HG03159 (cell line): ENCODE measurements around the gene OTUD7B.
A peak's percentile ranks its signal among the peaks of the same experiment; 100 is the strongest.

ENCODE experiments used
- ATAC-seq: cut with Tn5 transposase; IDR thresholded peaks from one replicate; pipeline ENCODE4 v1.9.1; 2021; ENCODE audit warnings: mild to moderate bottlenecking, moderate library complexity; ENCODE audit not compliant: unreplicated experiment

The OTUD7B gene

DNA sequence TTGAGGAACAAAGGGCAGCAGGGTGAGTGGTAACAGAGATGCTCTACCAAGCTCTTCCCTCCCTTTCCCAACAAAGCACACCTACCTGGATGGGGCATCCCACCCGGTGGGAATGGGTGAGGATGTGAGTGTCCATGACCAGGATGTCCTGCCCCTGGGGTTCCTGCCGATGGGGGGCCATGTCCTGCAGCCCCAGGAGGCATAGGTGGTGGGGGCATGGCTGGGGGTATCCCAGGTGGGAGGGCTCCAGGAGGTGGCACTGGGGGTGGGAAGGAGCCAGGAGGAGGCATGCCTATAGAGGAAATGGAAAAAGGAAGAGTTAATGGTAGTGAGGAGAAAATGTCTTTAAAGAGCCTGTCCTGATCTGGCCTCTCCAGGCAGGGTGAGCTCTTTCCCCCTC is 84.8 kb downstream of the OTUD7B start:
- ATAC-seq = no peak

DNA sequence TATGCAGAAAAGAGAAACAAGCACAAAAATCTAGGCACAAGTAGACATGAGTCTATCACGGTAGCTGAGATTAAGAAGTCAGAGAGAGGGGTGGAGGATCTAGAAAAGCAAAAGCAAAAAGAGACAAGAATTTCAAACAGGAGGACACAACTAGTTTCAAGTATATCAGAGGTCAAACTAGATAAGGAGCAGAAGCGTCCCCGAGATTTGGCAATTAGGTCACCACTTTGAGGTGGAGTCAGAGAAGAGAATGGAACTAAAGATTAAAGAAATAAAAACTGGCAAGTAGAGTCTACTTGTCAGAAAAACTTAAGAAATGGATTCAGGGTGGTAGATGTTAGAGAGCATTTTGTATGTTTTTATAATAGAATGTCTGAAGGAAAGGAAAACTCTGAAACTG is 85.2 kb downstream of the OTUD7B start:
- ATAC-seq = no peak

DNA sequence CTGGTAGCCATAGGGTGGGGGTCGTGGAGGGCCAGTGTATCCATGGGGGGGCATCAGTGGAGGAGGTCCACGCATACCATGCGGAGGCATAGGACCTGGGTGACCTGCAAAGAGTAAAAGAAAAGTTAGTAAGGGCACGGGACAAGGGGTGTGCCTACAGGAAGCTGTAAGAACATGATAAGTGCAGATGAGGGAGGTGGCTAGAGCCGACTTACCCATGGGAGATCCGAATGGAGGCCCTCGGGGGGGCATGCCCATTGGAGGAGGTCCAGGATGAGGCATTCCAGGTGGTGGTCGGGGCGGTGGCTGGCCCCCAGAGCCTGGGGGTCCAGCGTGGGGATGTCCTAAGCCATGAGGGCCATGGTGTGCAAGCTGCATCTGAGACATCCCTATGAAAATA is 86.9 kb downstream of the OTUD7B start:
- ATAC-seq = no peak

- ATAC-seq = no peak
Observed at GRCh38 chr1:149917571-149918144, 92.9 kb downstream of the OTUD7B start, which contains the start of gene SV2A. TSS of gene SV2A (minus strand) at chr1:149917844. CDS start at chr1:149913840, 4,004 bp downstream.

DNA sequence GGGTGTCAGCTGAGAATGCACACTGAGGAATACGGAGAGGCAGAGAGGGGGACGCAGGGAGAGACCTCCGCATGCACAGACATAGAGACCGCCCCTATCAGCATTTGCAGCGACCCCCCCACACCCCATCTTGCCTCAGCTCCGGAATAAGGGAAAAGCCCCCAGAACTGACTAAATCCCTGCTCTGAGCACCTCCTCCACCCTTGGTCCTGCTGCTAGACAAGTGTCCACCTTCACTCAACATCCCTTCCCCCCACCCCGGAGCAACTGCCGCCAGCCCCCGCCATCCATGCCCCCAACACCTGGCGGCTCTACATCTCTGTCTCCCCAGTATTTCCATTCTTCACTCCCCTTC is 93.7 kb downstream of the OTUD7B start:
- ATAC-seq = no peak

DNA sequence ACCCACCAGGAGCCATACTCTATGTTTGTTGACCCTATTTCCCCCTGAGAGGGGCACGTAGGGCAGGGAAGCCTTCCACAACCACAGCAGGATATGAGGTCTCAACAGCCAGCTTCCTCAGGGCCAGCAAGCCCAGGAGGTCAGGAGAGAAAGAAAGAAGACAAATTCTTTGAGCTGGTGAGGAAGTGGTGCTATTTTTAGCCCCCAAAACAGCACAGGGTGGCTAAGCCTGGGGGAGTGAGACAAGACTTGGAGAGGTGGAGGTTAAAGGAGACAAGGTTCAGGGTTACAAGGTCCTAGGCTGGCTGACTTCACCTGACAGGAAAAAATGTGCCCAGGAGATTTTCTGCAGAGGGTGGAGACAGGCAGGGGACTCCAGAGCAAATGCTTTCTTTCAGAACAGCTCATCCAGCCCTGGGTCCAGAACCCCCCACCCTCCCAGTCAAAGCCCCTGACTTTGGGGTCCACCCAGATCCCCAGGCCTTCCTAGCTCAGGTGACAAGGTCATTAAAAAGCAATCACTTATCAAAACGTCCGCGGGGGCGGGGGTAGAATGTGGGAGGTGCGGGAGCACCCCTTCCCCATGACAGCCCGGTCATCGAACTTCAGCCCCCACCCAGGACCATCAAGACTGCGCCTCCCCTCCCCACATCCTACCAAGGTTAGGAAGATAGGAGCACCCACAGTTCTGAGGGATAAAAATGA is 94.2 kb downstream of the OTUD7B start:
- ATAC-seq = no peak

- ATAC-seq = no peak
Observed at GRCh38 chr1:149915429-149916192, 94.9 kb downstream of the OTUD7B start.

GRCh38 chr1:149914545-149914944 is 96.0 kb downstream of the OTUD7B start:
- ATAC-seq = no peak

- no peak for ATAC-seq
Observed at GRCh38 chr1:149906570-149907075, 103.9 kb downstream of the OTUD7B start.

- ATAC-seq = no peak
Observed at GRCh38 chr1:149903836-149904491, 106.6 kb downstream of the OTUD7B start.

DNA sequence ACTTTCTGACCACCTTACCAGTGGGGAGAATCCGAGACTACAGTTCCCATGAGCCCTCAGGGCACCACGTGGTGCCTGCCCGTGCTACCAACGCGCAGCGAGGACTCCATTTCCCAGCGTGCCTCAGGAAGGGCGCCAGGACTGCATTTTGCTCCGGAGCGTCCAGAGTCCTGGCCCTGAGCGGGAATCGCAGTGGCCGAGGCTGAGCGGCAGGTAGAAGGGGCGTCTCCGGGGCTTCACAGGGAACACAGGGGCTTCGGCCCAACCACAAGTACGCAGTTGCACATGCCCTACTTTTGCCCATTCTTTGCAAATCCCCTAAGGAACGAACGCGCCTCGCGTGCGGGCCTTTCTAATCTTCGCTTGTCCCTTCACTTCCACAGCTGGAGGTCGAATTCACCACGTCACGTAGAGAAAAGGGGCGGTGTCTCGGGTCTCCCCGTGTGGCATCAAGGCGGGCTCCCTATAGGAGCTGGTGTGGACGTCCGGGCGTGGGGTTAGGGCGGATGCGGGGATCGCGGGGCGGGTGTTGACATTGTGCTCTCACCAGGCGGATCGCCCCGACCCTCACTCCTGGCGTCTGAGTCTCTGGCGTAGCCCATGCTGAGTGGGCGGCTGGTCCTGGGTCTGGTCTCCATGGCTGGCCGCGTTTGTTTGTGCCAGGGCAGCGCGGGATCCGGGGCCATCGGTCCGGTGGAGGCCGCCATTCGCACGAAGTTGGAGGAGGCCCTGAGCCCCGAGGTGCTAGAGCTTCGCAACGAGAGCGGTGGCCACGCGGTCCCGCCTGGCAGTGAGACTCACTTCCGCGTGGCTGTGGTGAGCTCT is 110.9 kb downstream of the OTUD7B start, which contains the start of gene BOLA1:
Gene BOLA1 (plus strand): TSS at position 109 of the 825 bp plus-strand sequence. CDS start 492 bp downstream, at position 601.
- peak; percentile 93 for ATAC-seq

- no peak for ATAC-seq
Observed at GRCh38 chr1:149896575-149896974, 114.0 kb downstream of the OTUD7B start.

DNA sequence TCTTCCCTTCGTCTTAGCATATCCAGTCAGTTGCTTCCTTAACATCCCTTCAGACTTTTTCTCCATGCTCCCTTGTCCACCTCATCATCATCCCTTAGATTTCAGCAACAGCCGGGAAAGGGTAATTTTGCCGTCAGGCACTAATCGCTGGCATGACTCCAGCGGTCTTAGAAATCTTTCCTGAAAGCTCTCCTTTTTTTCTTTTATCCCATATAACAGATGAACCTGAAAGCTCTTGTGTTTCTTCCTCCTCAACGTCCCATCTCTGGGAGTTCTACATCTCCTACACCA is 121.6 kb downstream of the OTUD7B start:
- no peak for ATAC-seq

DNA sequence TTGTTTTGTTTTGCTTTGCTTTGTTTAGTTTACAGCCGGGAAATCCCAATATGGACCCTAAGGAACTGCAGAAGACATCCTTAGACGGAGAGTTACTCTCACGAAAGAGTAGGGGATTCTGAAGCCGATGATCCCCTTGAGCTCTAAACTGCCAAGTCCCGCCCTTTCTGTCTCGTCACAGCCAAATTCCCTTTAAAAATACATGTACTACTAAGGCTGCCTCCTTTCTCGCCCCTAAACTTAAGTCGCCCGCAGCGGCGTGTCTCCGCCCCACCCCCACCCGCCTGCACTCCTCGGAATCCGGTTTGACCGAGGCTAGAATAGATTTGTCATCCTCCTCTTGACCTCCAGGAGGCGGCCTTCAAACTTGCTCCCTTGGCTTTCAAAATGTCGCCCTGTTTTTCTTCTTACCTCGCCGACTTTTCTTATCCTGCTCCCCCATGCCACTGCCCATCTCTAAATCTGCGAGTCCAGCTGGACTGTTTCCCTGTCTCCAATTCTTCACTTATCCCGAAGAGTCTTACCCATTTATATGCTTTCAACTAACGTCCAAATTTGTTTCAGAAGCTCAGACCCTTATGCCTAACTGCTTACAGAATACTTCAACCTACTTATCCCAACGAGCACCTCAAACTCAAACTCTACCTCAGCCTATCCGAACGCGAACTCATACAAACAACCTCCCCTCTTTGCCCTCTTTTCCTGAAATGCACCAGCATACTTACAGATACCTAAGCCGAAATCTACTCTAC is 122.1 kb downstream of the OTUD7B start:
- ATAC-seq = peak; percentile 6
